Amygdala (tissue), 56 donors: ENCODE measurements around the gene ST3GAL2.
"Not testable (repeated sequence)": the region's sequence is repeated elsewhere in the genome, so short reads cannot be mapped to it uniquely, and the experiment has no call there.

Source experiments
- DNase-seq, 56 donors: peaks; one replicate each; lab custom pipeline; 2025; lab: John Stamatoyannopoulos, UW

Gene ST3GAL2

DNA sequence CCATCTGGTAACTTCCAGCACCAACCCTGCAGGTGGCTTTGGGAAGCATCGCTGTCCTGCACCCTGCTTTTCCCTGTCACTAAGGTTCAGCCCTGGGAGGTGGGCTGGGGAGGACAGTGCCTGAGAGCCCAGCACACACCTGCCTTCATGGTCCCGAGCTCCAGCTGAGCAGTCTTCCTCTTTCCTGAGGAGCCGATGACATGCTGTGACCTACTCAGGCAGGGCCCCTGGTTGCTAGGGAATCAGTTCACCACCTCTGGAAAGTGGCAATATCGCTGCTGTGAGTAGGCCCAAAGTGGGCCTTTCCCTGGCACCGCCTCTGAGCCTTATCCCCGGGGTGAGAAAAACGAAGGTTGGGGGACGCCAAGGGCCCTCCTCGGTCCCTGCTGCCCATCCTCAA lies 17.9 kb downstream of the ST3GAL2 start:
- DNase-seq, result no peak

- DNase-seq, result no peak
Measured at GRCh38 chr16:70419384-70420327, 19.2 kb downstream of the ST3GAL2 start.

GRCh38 chr16:70418993-70419318 lies 19.9 kb downstream of the ST3GAL2 start:
- DNase-seq, result no peak

- DNase-seq, result no peak
Measured at GRCh38 chr16:70418274-70418992, 20.5 kb downstream of the ST3GAL2 start.

- no peak for DNase-seq
Measured at GRCh38 chr16:70417661-70418060, 21.2 kb downstream of the ST3GAL2 start.

DNA sequence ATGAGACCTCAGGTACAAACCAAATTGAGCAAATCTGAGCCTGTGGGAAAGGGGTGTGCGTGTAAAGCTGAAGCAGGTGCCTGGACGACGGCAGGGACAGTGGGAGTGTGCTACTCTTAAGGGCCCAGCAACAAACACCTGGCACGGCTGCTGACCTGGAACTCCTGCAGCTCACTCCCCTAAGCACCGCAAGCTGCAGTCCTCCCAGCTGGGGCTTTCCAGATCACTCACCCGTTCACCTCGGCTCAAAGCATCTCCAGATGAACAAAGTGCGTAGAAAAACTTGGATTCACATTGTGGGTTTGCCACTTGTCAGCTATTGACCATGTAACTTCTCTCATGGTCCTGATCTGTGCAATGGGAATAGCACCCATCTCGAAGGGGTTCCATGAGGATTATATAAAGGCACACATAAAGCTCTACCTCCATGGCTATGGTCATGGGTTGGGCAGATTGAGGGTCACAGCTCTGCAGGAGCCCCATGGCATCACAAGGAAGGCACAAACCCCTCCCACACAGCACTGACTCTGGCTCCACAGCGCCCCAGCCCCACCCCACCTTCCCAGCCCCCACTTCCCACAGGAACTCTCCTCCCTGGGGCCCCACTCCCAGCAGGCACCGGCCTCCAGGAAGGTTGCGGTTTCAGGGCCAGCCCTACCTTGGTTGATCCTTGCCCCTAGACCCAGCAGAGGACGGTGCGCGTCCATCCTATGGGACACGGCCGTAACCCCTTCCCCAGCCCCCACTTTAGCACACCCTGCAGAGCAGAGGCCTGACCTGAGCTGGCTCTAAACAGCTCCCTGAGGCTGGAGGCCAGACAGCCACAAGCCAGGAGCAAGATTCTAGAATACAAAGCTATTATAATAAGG lies 21.9 kb downstream of the ST3GAL2 start:
- no peak for DNase-seq

GRCh38 chr16:70413572-70413971 lies 25.3 kb downstream of the ST3GAL2 start:
- DNase-seq, result not testable (repeated sequence)

DNA sequence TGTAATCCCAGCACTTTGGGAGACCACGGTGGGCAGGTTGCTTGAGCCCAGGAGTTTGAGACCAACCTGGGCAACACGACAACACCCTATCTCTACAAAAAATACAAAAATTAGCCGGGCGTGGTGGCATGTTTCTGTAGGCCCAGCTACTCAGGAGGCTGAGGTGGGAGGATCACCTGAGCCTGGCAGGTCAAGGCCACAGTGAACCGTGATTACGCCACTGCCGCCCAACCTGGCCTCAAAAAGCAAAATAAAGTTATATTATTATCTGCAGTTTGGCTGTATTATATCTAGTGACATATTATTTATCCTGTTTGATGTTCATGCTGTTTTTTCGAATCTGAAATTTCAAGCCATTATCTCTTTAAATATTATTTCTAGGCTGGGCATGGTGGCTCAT lies 26.5 kb downstream of the ST3GAL2 start:
- DNase-seq, result no peak

- DNase-seq, result peak in 40 of 56 donors; percentile 5 to 76 (median 30)
Measured at GRCh38 chr16:70410734-70411133, 28.2 kb downstream of the ST3GAL2 start.

GRCh38 chr16:70407811-70408274 lies 31.1 kb downstream of the ST3GAL2 start:
- DNase-seq, result peak in 1 of 56 donors; percentile 16

GRCh38 chr16:70406104-70406503 lies 32.8 kb downstream of the ST3GAL2 start:
- DNase-seq, result not testable (repeated sequence)

GRCh38 chr16:70402916-70403659 lies 35.8 kb downstream of the ST3GAL2 start:
- DNase-seq, result no peak

DNA sequence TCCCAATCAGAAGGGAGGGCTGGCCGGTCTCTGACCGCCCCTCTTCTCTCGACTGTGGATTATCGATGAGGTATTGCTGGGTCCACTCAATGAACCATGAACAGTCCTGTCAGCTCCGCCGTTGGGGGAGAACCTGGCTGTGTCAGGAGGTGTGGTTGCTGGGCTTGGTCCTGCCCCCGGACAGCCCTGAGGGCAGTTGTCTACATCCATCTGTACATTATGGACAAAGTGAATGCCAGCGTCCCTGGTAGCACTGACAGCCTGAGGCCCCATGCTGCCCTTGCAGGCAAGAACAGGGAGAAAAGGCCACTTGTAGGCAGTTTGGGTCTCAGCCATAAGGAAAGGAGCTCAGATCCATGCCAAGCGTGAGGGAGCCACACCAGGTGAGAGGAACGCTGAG lies 38.9 kb downstream of the ST3GAL2 start:
- no peak for DNase-seq

GRCh38 chr16:70399381-70399780 lies 39.5 kb downstream of the ST3GAL2 start:
- no peak for DNase-seq

DNA sequence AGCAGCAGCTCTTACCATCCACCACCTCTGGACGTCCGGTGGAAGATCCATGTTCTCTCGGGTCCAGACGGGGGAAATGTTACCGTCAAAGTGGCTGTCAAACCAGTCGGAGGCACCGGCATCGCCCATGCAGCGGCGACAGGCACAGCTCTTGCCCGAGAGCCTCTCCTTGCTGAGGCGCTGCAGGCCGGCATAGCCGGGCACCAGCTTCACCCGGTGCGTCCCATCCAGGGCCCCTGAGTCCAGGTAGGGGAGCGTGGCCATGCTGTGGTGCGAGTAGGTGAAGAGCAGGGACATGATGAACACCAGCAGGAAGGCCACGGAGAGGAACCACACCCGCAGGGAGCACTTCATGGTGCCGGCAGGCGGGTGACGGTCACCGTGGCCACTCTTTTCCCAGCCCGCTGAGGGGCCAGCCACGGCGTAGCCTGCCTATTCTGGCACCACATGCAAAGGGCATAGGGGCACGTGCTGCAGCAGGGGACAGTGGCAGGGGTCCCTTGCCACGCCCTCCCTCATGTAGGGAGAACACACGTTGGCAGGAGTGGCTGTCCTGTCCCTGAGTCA lies 40.6 kb downstream of the ST3GAL2 start:
- no peak for DNase-seq

DNA sequence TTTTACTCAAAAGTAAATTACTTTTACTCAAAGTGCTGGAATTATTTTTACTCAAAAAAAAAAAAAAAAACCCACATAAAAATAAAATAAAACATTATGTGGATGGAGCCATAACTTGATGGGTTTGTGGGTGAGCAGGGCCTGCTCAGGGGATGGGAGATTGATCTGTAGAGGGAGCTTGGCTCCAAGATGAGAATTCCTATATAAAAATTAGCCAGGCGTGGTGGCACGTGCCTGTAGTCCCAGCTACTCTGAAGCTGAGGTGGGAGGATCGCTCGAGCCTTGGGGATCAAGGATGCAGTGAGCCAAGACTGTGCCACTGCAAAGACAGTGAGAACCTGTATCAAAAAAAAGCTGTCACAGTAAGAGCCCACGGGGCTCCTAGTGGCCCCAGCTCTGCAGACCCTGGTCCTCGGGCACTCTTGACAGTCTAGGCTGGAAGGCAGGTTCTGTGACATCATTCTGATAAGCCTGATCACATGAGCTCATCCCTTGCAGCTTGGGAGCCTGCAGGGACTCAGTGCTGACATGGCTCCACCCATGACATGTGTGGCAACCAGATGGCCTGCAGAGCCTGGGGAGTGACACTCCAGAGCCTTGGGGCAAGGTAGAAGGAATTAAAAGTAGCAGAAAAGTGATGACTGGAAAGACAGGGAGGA lies 42.5 kb downstream of the ST3GAL2 start:
- DNase-seq, result no peak

- peak in 24 of 56 donors; percentile 4 to 62 (median 24) for DNase-seq
Measured at GRCh38 chr16:70395345-70395901, 43.5 kb downstream of the ST3GAL2 start.

DNA sequence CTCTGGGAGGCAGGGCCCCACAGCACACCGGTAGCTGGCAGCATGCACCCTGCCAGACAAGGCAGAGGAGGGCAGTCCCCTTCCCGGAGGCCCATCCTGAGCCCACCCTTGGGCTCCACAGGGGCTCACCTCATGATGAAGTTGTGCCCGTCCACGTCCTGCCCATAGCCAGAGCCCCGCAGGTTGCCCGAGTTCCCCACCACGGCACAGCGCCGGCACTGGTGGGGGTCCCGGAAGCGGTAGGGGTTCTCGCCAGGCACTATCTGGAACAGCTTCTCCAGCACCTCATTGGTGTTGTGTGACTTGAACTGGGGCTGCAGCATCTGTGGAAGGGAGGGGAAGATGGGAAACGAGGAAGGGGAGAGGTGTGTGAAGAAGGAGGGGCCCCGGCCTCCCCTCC lies 44.0 kb downstream of the ST3GAL2 start:
- DNase-seq, result no peak

DNA sequence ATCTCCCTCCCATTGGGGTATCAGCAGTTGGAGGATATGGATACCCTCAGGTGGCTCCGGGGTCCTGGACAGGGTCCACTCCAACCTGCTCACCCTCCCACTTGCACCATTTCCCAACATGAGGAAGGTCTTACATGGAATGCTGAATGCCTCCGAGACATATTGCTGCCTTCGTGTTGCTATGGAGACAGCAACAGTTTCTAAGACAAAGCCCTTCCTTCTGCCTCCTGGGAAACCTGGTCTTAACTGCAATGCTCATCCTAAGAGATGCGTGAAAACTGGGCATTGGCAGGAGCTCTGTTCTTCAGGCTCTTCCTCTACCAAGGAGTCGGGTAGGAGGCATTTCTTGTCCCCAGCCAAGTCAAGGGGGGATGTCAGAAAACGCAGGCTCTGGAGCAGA lies 45.2 kb downstream of the ST3GAL2 start:
- DNase-seq, result peak in 2 of 56 donors; percentile 8 to 11
